Skeletal muscle tissue (tissue), 4 donors: Measurements from ENCODE around the gene IQCE. TPM values are rescaled to one million over a fixed set of nuclear protein-coding genes. Genes with fewer than 3 reads are reported as not detected.

Experiments
- H3K27ac ChIP-seq: one replicate; pipeline ENCODE4 v1.7.0; 2013; ENCODE audit warnings: mild to moderate bottlenecking, low read depth, low read length, inconsistent platforms
- H3K27me3 ChIP-seq, 3 donors: one replicate each; pipeline ENCODE4 v1.7.0; 2013; ENCODE audit warnings: low read length in 3 of 3; ENCODE audit not compliant: control insufficient read depth in 3 of 3, insufficient read depth in 3 of 3
- H3K36me3 ChIP-seq, 3 donors: one replicate each; pipeline ENCODE4 v1.7.0; 2013; ENCODE audit warnings: low read length in 3 of 3; ENCODE audit not compliant: control insufficient read depth in 3 of 3, insufficient read depth in 3 of 3
- H3K4me1 ChIP-seq, 3 donors: one replicate each; pipeline ENCODE4 v1.7.0; 2013; ENCODE audit warnings: low read length in 3 of 3, mild to moderate bottlenecking in 3 of 3; ENCODE audit not compliant: control insufficient read depth in 3 of 3, insufficient read depth in 3 of 3
- H3K4me3 ChIP-seq, 3 donors: one replicate each; pipeline ENCODE4 v1.7.0; 2013; ENCODE audit warnings: low read length in 3 of 3
- H3K9ac ChIP-seq, 3 donors: one replicate each; pipeline ENCODE4 v1.7.0; 2013; ENCODE audit warnings: low read length in 3 of 3, mild to moderate bottlenecking in 3 of 3, moderate library complexity in 2 of 3, low read depth in 1 of 3
- H3K9me3 ChIP-seq, 3 donors: one replicate each; pipeline ENCODE4 v1.7.0; 2013; ENCODE audit warnings: low read length in 3 of 3; ENCODE audit not compliant: control insufficient read depth in 3 of 3
- total RNA-seq: library from RNA; depleted of rRNA; stranded (reverse); fragments of >200 nt; gene quantifications from one replicate; pipeline ENCODE4 v1.2.3, GENCODE V29; 2014
- donor health status: Osteomylitis.

IQCE gene
- total RNA-seq, 1 donor from 2014 or later, result 2.1 TPM

DNA sequence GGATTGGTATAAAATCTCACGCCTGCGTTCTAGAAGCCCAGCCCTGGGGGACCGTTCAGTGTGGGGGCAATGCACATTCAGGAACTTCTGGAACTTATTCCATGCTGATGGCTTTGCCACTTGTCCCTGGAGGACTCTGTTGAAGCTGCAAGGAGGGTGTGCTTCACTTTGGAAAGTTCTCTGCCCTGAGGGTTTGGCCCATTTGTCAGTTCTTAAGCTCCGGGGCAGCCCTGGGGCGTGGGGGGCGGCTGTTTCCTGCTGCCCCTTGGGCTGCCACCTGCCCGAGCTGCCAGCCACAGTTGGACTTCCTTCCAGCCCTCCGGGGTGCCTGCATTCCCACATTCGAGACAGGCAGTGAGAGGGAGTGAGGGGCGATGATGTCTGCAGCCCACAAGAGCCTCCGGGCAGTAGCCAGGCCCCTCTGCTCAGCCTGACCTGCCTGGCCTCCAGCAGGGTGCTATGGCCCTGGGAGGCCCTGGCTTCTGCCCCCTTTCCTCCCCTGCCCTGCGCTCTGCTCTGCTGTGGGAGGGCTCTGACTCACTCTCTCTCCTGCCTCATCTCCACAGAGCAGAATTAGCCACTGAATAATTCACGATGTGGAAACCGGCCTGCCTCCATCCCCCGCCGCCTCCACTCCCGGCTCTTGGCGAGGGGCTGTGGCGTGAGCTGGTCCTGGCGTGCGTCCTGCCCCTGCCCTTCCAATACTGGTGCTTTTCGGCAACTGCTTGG, 74.9 kb downstream of the IQCE start:
- H3K27ac ChIP-seq, result peak overlapping the region; percentile 83
- no peaks in the 10 kb centered on the region for H3K36me3 ChIP-seq
- peaks cover 61 to 78% (median 65%) of the 10 kb centered on the region in 3 donors for H3K4me1 ChIP-seq
- peak overlapping the region; percentile 77 to 85 (median 81) for H3K9ac ChIP-seq
- peak overlapping the region; percentile 71 to 83 (median 77) for H3K4me3 ChIP-seq
- no peaks in the 10 kb centered on the region for H3K27me3 ChIP-seq
- H3K9me3 ChIP-seq, result no peaks in the 10 kb centered on the region

DNA sequence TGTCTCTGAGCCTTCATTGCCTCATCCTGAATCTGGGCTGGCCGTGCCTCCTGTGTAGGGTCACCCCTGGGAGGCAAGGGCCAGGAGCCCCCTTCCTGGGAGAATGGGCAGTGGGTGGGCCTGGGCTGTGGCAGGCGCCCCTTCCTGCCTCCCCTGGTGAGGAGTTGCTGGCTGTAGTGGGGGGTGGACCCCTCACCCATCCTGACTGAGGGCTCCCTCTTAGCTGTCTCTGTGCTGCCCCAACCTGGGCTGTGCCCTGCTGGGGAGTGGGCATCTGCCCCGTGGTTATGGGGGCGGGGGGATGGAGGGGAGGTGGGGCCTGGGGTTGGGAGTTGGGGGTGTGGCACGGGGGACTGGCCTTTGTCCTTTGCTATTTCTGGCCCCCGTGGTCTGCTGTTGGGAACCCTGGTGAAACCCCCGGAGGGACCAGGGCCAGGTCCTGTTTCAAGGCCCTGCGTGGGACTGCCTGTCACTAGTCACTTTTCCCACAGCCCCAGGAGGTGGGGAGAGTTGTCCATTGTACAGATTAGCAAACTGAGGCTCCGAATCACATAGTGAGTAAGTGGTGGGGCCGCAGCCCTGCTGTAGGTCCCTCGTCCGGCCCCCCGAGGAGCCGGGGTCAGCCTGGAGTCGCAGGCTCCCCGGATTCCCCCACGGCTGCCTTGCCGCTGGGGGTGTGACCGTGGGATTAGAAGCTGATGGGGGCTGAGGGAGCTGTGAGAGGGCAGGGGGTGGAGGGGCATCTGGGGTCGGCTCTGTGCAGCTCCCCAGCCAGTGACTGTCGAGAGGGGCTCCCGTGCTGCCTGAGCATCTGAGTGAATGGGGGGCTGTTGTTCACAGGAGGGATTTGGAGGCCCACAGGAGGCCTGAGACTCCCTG, 75.7 kb downstream of the IQCE start:
- peak overlapping the region; percentile 71 to 83 (median 77) for H3K4me3 ChIP-seq
- no peaks in the 10 kb centered on the region for H3K9me3 ChIP-seq
- H3K4me1 ChIP-seq, result peaks cover 67 to 84% (median 70%) of the 10 kb centered on the region in 3 donors
- no peaks in the 10 kb centered on the region for H3K36me3 ChIP-seq
- H3K27me3 ChIP-seq, result no peaks in the 10 kb centered on the region
- peak overlapping the region in 1 of 3 donors; percentile 81 for H3K9ac ChIP-seq
- H3K27ac ChIP-seq, result peak overlapping the region; percentile 83

DNA sequence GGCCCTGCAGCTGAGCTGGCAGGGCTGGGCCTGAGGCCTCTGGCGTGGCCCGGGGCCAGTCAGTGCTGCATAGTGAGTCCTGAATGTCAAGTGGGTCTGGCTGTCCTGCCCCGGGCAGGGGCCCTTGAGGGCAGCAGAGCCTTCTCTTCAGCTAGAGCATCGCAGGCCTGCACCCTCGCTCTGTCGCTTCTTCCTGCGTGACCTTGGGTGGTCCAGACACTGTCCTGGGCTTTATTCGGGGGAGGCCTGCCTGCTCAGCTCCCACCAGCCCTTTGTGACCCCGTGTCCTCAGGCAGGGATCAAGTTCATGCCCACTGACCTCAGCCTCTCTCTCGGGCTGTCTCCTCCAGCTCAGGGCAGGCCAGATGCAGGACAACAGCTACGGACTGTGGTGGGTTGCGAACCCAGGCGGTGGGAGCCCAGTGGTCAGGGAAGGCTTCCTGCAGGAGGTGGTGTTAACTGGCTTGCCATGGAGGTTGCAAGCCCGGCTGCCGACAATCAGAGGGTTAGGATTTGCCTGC, 76.4 kb downstream of the IQCE start:
- Histone ChIP-seq H3K9me3 (no peaks in the 10 kb centered on the region), H3K4me3 (no peak overlapping the region), H3K4me1 (peaks cover 64 to 84% (median 67%) of the 10 kb centered on the region in 3 donors), H3K27ac (peak overlapping the region; percentile 29), H3K27me3 (no peaks in the 10 kb centered on the region), H3K36me3 (no peaks in the 10 kb centered on the region), H3K9ac (no peak overlapping the region)

DNA sequence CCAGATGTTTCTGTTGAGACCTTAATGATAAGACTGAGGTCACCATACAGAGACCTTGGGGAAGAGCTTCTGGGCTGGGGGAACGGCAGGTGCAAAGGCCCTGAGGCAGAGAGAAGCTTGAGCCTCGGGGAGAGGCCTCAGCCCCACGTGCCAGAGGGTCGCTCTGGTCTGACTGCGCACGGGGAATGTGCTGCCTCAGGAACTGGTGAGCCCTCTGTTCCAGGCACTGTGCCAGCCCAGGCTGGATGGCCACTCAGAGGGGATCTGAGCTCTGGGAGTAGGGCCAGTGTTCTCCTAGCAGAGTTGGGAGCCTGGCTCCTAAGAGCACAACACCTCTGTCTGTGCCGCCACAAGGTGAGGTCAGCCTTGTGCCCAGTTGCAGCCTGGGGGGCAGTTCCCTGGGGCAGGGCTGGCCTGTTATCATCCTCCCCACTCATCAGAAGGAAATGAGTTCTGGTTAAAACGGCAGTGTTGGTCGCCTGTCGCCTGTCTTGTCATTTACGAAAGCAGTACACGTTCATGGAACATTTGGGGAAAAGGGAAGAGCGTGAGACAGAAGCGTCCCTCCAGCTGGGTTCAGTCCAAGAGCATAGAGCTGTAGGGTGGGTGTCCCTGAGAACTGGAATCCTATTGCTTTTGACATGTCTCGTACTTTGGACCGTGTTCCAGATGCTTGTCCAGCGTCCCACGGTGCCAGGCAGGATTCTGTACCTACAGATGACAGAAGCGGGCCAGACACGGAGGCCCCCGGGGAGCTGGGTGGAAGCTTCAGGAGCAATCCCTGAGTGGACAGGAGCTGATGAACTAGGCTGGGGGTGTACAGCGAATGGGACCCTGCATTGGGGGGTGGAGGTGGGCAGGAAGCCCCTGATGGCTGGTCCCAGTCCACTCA, 77.3 kb downstream of the IQCE start:
- Histone ChIP-seq H3K4me1 (peaks cover 68 to 88% (median 70%) of the 10 kb centered on the region in 3 donors), H3K27ac (peak overlapping the region; percentile 44), H3K9me3 (no peaks in the 10 kb centered on the region), H3K36me3 (no peaks in the 10 kb centered on the region), H3K27me3 (no peaks in the 10 kb centered on the region), H3K9ac (no peak overlapping the region), H3K4me3 (no peak overlapping the region)

DNA sequence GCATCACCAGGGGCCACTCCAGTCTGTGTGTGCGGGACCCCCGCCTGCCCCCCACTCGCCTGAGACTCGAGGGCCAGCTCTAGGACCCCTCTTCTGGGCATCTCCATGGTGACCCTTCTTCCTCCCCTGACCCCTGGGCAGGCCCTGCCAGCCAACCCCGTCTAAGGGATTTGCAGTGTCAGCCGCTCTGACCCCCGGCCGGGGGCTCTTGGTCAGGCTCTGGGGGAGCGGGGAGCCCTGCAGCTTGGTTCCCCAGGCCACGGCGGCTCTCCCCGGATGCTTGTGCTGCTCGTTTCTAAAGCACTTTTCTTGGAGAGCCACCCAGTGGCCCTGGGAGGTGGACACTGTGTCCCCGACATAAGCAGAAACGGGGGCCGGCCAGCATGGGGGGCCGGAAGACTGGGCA, 78.3 kb downstream of the IQCE start:
- Histone ChIP-seq H3K27me3 (no peaks in the 10 kb centered on the region), H3K27ac (peak overlapping the region; percentile 44), H3K9ac (peak overlapping the region in 1 of 3 donors; percentile 79), H3K4me1 (peaks cover 69 to 93% (median 77%) of the 10 kb centered on the region in 3 donors), H3K4me3 (no peak overlapping the region), H3K36me3 (no peaks in the 10 kb centered on the region), H3K9me3 (no peaks in the 10 kb centered on the region)

DNA sequence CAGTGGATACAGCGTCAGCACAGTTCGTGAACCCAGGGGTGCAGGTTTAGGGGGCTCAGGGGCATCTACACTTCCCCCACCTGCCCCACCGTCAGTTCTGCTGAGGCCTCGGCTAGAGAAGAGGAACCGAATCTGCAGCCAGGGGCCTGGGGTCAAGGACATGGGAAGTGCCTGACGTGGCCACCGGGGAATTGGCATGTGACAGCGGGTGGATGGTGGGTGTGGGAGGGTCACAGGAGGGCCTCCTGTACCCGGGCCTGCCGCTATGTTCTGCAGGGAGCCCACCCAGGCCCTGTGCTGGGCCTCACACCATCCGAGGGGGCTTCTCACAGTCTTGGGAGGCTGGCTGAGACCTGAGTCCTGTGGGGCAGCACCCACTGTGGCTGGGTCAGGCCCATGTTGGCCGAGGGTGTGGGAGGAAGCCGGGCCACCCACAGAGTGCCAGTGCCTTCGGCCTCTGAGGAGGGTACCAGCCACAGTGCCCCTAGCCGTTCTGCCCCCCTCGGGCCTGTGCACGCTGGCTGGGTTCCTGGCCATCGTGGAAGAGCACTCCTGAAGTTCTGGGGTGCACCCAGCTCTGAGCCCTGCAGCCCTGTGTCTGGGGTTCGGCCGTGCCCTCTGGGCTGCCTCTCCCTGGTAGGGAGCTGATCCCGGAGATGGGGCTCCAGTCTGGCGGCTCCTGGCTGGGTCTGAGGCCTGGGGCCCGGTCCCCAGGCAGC, 78.9 kb downstream of the IQCE start:
- H3K27ac ChIP-seq, result peak overlapping the region; percentile 64
- no peaks in the 10 kb centered on the region for H3K27me3 ChIP-seq
- H3K4me1 ChIP-seq, result peaks cover 67 to 90% (median 74%) of the 10 kb centered on the region in 3 donors
- no peaks in the 10 kb centered on the region for H3K36me3 ChIP-seq
- peak overlapping the region in 2 of 3 donors; percentile 62 to 79 for H3K9ac ChIP-seq
- no peaks in the 10 kb centered on the region for H3K9me3 ChIP-seq
- H3K4me3 ChIP-seq, result peak overlapping the region in 2 of 3 donors; percentile 14 to 41

DNA sequence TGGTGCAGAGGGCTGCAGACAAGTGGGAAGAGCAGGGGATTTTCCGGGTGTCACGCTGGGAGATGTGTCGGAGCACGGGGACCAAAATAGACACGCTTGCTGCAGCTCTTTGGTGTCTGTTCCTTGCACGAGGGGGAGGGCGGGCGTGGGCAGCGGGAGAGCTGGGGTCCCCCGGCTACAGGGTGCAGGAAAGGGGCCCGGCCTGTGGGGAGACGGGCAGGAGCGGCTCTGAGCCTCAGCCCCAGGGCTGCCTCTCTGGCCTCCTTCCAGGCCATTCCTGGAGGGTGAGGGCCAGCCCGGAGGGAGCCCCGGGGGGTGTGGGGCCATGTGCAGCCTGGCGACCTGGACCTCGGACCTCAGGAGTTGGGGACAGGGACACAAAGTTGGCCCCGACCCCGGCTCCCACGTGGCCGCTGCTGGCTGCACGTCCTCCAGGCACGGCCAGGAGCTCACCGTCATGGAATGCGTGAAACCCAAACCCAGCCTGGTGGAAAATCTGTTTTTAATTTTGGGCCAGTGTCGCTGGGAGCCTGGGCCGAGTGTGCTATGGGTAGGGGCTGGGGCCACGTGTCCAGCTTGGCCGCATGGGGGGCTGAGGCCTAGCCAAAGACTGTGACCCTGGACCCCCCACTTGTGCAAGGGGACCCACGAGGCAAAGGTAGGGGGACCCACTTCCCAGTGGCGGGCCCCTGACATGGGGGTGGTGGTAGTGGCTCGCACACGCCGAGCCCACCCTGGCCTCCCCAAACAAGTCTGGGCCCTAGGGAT, 79.6 kb downstream of the IQCE start:
- no peaks in the 10 kb centered on the region for H3K36me3 ChIP-seq
- no peaks in the 10 kb centered on the region for H3K9me3 ChIP-seq
- H3K9ac ChIP-seq, result peak overlapping the region in 2 of 3 donors; percentile 62 to 79
- no peaks in the 10 kb centered on the region for H3K27me3 ChIP-seq
- peak overlapping the region in 2 of 3 donors; percentile 14 to 49 for H3K4me3 ChIP-seq
- peaks cover 59 to 85% (median 69%) of the 10 kb centered on the region in 3 donors for H3K4me1 ChIP-seq
- peak overlapping the region; percentile 64 for H3K27ac ChIP-seq

DNA sequence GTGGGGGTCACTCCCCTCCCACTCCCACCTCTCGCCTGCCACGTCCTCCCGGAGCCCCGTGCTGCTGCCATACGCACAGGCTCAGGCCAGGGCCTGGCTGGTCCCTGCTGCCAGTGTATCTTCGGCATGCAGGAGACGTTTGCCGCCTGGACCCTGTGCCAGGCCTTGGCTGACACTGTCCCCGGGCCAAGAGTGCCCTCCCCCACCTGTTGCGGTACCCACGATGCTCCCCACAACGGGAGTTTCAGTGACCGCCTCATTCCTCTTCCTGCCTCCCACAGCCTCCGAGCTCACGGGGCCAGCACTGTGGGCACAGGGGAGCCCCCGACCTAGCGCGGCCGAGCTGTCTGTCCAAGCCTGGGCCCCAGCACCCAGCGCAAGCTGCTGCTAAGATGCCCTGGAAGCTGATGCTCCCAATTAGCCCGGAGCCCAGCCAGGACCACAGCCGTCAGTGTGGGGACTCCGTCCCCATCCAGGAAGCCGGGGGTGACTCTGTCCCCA, 80.5 kb downstream of the IQCE start:
- no peaks in the 10 kb centered on the region for H3K36me3 ChIP-seq
- peaks cover 51 to 85% (median 66%) of the 10 kb centered on the region in 3 donors for H3K4me1 ChIP-seq
- no peaks in the 10 kb centered on the region for H3K27me3 ChIP-seq
- H3K9ac ChIP-seq, result peak overlapping the region in 2 of 3 donors; percentile 62 to 79
- peak overlapping the region in 2 of 3 donors; percentile 14 to 45 for H3K4me3 ChIP-seq
- H3K27ac ChIP-seq, result peak overlapping the region; percentile 64
- no peaks in the 10 kb centered on the region for H3K9me3 ChIP-seq
